ENCODE results near the gene ZAP70.

The ZAP70 gene

GRCh38 chr2:97698530-97698929, 14.8 kb upstream of the ZAP70 start:
- Histone ChIP-seq H2AFZ (ENCODE audit: low read length, unreplicated experiment) (no peak overlapping the region), H3K36me3 (ENCODE audit: insufficient read depth, low read length) (no peaks in the 10 kb centered on the region), H3K4me3 (ENCODE audit: low read depth, low read length) (no peak overlapping the region), H3K79me2 (ENCODE audit: control insufficient read depth, insufficient read depth, low read length, unreplicated experiment) (no peaks in the 10 kb centered on the region), H3K27ac (ENCODE audit: low read depth, low read length) (no peak overlapping the region), H3K4me1 (ENCODE audit: control insufficient read depth, insufficient read depth, low read length, unreplicated experiment) (no peaks in the 10 kb centered on the region), H3K27me3 (ENCODE audit: insufficient read depth, low read length) (no peaks in the 10 kb centered on the region)

DNA sequence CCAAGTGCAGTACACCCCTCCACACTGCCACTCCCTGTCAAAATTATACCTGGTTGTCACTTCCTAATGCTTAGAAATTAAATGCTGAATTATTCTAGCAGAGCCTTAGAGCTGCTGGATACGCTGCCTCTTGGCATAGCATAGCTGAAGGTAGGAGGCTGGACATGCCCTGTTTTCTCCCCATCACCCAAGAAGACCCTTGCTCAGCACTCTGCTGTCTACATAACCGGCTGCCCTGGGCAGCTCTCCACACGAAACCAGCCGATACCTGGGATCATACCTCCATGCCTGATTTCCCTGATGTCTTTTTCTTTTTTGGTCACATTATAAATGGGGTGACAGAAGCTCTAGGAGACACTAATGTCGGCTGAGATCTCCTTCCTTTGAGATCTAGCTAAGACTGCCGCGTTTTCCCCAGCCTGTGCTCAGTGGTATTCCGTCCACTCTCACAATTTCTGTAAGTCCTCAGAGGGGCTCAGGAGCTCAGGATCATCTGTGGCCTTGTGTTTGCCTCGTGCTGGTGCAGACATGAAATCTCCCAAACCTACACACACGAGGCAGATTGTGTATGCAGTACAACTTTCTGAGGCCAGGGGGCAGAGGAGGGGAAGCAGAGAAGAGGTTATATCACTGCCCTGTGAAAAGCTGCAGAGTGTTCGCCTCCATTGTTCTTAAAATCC, 13.5 kb upstream of the ZAP70 start:
- Histone ChIP-seq H3K36me3 (ENCODE audit: insufficient read depth, low read length) (no peaks in the 10 kb centered on the region), H3K79me2 (ENCODE audit: control insufficient read depth, insufficient read depth, low read length, unreplicated experiment) (no peaks in the 10 kb centered on the region), H2AFZ (ENCODE audit: low read length, unreplicated experiment) (no peak overlapping the region), H3K27ac (ENCODE audit: low read depth, low read length) (no peak overlapping the region), H3K4me3 (ENCODE audit: low read depth, low read length) (no peak overlapping the region), H3K4me1 (ENCODE audit: control insufficient read depth, insufficient read depth, low read length, unreplicated experiment) (no peaks in the 10 kb centered on the region), H3K27me3 (ENCODE audit: insufficient read depth, low read length) (no peaks in the 10 kb centered on the region)

DNA sequence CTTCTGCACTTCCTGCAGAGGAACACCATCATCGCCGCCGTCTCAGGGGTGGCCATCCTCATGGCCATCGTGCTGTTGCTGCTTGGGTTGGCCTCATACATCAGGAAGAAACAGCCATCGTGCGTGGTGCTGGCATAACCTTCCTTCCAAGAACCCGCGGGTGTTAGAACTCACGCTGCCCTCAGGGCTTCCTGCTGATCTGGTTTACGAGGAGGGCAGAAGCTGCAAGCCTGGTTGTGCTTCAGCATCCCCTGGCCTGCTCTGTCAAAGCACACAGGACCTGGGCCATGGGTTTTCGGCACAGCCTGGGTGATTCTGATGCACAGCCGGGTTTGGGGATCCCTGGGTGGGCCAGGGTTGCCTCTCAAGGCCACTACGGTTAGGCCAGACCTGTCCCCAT, 12.2 kb upstream of the ZAP70 start:
- Histone ChIP-seq H3K4me1 (ENCODE audit: control insufficient read depth, insufficient read depth, low read length, unreplicated experiment) (no peaks in the 10 kb centered on the region), H3K4me3 (ENCODE audit: low read depth, low read length) (no peak overlapping the region), H2AFZ (ENCODE audit: low read length, unreplicated experiment) (no peak overlapping the region), H3K27ac (ENCODE audit: low read depth, low read length) (no peak overlapping the region), H3K36me3 (ENCODE audit: insufficient read depth, low read length) (no peaks in the 10 kb centered on the region), H3K79me2 (ENCODE audit: control insufficient read depth, insufficient read depth, low read length, unreplicated experiment) (no peaks in the 10 kb centered on the region), H3K27me3 (ENCODE audit: insufficient read depth, low read length) (no peaks in the 10 kb centered on the region)

DNA sequence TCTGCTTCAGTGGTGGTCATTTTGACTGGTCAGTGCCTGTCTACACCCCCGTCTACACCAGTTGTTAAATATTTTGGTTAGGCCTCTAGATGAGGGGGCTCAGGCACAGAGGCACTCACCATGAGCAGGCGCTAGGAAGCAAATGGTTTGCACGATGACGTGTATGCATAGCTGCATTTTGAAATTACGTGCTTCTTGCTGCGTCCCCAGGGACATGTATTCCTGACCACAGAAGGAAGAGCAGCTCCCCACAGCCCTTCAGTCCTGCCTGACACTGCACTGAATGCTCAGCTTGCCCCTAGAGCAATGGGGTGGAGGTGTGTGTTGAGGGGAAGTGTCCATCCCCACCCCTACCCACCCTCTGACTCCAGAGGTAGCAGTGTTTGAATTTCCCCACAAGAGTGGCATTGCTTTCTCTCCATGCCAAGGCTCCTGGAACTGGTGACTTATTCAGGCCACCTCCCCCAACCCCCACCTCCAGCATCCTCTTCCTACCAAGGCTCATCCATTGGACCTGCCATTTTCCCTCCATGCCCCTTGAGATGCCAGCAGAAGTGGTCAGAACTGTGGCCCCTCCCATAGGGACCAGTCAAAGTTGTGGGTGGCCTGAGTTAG, 11.4 kb upstream of the ZAP70 start:
- H3K27ac ChIP-seq (ENCODE audit: low read depth, low read length): no peak overlapping the region
- no peak overlapping the region for H2AFZ ChIP-seq (ENCODE audit: low read length, unreplicated experiment)

GRCh38 chr2:97702731-97703470, 10.5 kb upstream of the ZAP70 start:
- no peaks in the 10 kb centered on the region for H3K36me3 ChIP-seq (ENCODE audit: insufficient read depth, low read length)
- H3K27me3 ChIP-seq (ENCODE audit: insufficient read depth, low read length): peaks cover 7% of the 10 kb centered on the region; the same call in 1 of the 2 replicates
- no peak overlapping the region for H3K27ac ChIP-seq (ENCODE audit: low read depth, low read length)
- no peaks in the 10 kb centered on the region for H3K79me2 ChIP-seq (ENCODE audit: control insufficient read depth, insufficient read depth, low read length, unreplicated experiment)
- H3K4me1 ChIP-seq (ENCODE audit: control insufficient read depth, insufficient read depth, low read length, unreplicated experiment): no peaks in the 10 kb centered on the region
- H2AFZ ChIP-seq (ENCODE audit: low read length, unreplicated experiment): no peak overlapping the region
- H3K4me3 ChIP-seq (ENCODE audit: low read depth, low read length): no peak overlapping the region

More for the DNA sequence above, 11.4 kb upstream of the ZAP70 start:
- H3K4me3 ChIP-seq (ENCODE audit: low read depth, low read length): no peak overlapping the region
- H3K79me2 ChIP-seq (ENCODE audit: control insufficient read depth, insufficient read depth, low read length, unreplicated experiment): no peaks in the 10 kb centered on the region
- no peaks in the 10 kb centered on the region for H3K4me1 ChIP-seq (ENCODE audit: control insufficient read depth, insufficient read depth, low read length, unreplicated experiment)
- no peaks in the 10 kb centered on the region for H3K27me3 ChIP-seq (ENCODE audit: insufficient read depth, low read length)
- no peaks in the 10 kb centered on the region for H3K36me3 ChIP-seq (ENCODE audit: insufficient read depth, low read length)

GRCh38 chr2:97703741-97704140, 9.6 kb upstream of the ZAP70 start:
- H3K27ac ChIP-seq (ENCODE audit: low read depth, low read length): no peak overlapping the region
- H3K4me1 ChIP-seq (ENCODE audit: control insufficient read depth, insufficient read depth, low read length, unreplicated experiment): no peaks in the 10 kb centered on the region
- peaks cover 14% of the 10 kb centered on the region for H3K27me3 ChIP-seq (ENCODE audit: insufficient read depth, low read length)
- no peak overlapping the region for H2AFZ ChIP-seq (ENCODE audit: low read length, unreplicated experiment)
- H3K36me3 ChIP-seq (ENCODE audit: insufficient read depth, low read length): no peaks in the 10 kb centered on the region
- H3K4me3 ChIP-seq (ENCODE audit: low read depth, low read length): no peak overlapping the region
- H3K79me2 ChIP-seq (ENCODE audit: control insufficient read depth, insufficient read depth, low read length, unreplicated experiment): no peaks in the 10 kb centered on the region

- Histone ChIP-seq H3K4me3 (ENCODE audit: low read depth, low read length) (no peak overlapping the region), H2AFZ (ENCODE audit: low read length, unreplicated experiment) (no peak overlapping the region), H3K27ac (ENCODE audit: low read depth, low read length) (no peak overlapping the region), H3K79me2 (ENCODE audit: control insufficient read depth, insufficient read depth, low read length, unreplicated experiment) (no peaks in the 10 kb centered on the region), H3K27me3 (ENCODE audit: insufficient read depth, low read length) (peaks cover 16% of the 10 kb centered on the region), H3K4me1 (ENCODE audit: control insufficient read depth, insufficient read depth, low read length, unreplicated experiment) (no peaks in the 10 kb centered on the region), H3K36me3 (ENCODE audit: insufficient read depth, low read length) (no peaks in the 10 kb centered on the region)
Observed at GRCh38 chr2:97704989-97705388, 8.4 kb upstream of the ZAP70 start.

DNA sequence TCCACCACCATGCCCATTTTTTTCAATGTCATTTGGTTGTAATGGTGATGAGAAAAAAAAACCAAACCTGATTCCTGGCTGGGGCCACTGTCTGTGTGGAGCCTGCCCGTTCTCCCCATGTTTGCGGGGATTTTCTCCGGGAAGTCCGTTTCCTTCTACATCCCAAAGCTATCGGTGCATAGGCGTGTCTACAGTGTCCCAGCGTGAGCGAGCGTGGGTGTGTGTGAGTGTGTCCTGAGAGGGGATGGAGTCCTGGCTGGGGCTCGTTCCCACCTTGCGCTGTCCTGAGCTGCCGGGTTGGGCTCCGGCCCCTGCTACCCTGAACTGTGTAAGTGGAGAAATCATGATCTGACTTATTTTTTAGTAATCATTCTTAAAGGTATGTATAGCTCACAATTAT, 7.3 kb upstream of the ZAP70 start:
- no peaks in the 10 kb centered on the region for H3K79me2 ChIP-seq (ENCODE audit: control insufficient read depth, insufficient read depth, low read length, unreplicated experiment)
- H3K36me3 ChIP-seq (ENCODE audit: insufficient read depth, low read length): no peaks in the 10 kb centered on the region
- no peaks in the 10 kb centered on the region for H3K4me1 ChIP-seq (ENCODE audit: control insufficient read depth, insufficient read depth, low read length, unreplicated experiment)
- H2AFZ ChIP-seq (ENCODE audit: low read length, unreplicated experiment): no peak overlapping the region
- H3K4me3 ChIP-seq (ENCODE audit: low read depth, low read length): no peak overlapping the region
- peaks cover 16% of the 10 kb centered on the region for H3K27me3 ChIP-seq (ENCODE audit: insufficient read depth, low read length)
- no peak overlapping the region for H3K27ac ChIP-seq (ENCODE audit: low read depth, low read length)

- Histone ChIP-seq H3K27ac (ENCODE audit: low read depth, low read length) (no peak overlapping the region), H3K36me3 (ENCODE audit: insufficient read depth, low read length) (no peaks in the 10 kb centered on the region), H3K27me3 (ENCODE audit: insufficient read depth, low read length) (peaks cover 16% of the 10 kb centered on the region), H3K4me1 (ENCODE audit: control insufficient read depth, insufficient read depth, low read length, unreplicated experiment) (no peaks in the 10 kb centered on the region), H3K79me2 (ENCODE audit: control insufficient read depth, insufficient read depth, low read length, unreplicated experiment) (no peaks in the 10 kb centered on the region), H3K4me3 (ENCODE audit: low read depth, low read length) (no peak overlapping the region), H2AFZ (ENCODE audit: low read length, unreplicated experiment) (no peak overlapping the region)
Observed at GRCh38 chr2:97706708-97707345, 6.5 kb upstream of the ZAP70 start.

GRCh38 chr2:97707362-97708047, 5.9 kb upstream of the ZAP70 start:
- no peak overlapping the region for H3K4me3 ChIP-seq (ENCODE audit: low read depth, low read length)
- peaks cover 16% of the 10 kb centered on the region for H3K27me3 ChIP-seq (ENCODE audit: insufficient read depth, low read length)
- H3K79me2 ChIP-seq (ENCODE audit: control insufficient read depth, insufficient read depth, low read length, unreplicated experiment): no peaks in the 10 kb centered on the region
- no peak overlapping the region for H3K27ac ChIP-seq (ENCODE audit: low read depth, low read length)
- no peaks in the 10 kb centered on the region for H3K36me3 ChIP-seq (ENCODE audit: insufficient read depth, low read length)
- no peak overlapping the region for H2AFZ ChIP-seq (ENCODE audit: low read length, unreplicated experiment)
- H3K4me1 ChIP-seq (ENCODE audit: control insufficient read depth, insufficient read depth, low read length, unreplicated experiment): no peaks in the 10 kb centered on the region

Data from ACC112 (cell line).